AML-193 (cell line): Measurements from ENCODE around the gene AGBL4.

ENCODE experiments used
- DNase-seq, 2 experiments: peaks; one replicate each; lab custom pipeline; 2025; lab: John Stamatoyannopoulos, UW

The AGBL4 gene

GRCh38 chr1:49694251-49694827 is 329.4 kb downstream of the AGBL4 start:
- DNase-seq, result no peak

- DNase-seq, result no peak
These were observed 337.6 kb downstream of the AGBL4 start for GRCh38 chr1:49686107-49686506.

- no peak for DNase-seq
These were observed 346.0 kb downstream of the AGBL4 start for GRCh38 chr1:49677706-49678105.

GRCh38 chr1:49651136-49651535 is 372.6 kb downstream of the AGBL4 start:
- no peak for DNase-seq

GRCh38 chr1:49630156-49630555 is 393.6 kb downstream of the AGBL4 start:
- no peak for DNase-seq

- no peak for DNase-seq
These were observed 396.0 kb downstream of the AGBL4 start for GRCh38 chr1:49627781-49628180.

GRCh38 chr1:49626472-49626871 is 397.3 kb downstream of the AGBL4 start:
- no peak for DNase-seq

GRCh38 chr1:49622877-49623276 is 400.9 kb downstream of the AGBL4 start:
- DNase-seq, result no peak

GRCh38 chr1:49606082-49606481 is 417.7 kb downstream of the AGBL4 start:
- DNase-seq, result no peak

GRCh38 chr1:49597436-49597835 is 426.3 kb downstream of the AGBL4 start:
- no peak for DNase-seq

- DNase-seq, result no peak
These were observed 447.3 kb downstream of the AGBL4 start for GRCh38 chr1:49576327-49576901.

- no peak for DNase-seq
These were observed 467.0 kb downstream of the AGBL4 start for GRCh38 chr1:49556676-49557234.

GRCh38 chr1:49552101-49552500 is 471.7 kb downstream of the AGBL4 start:
- no peak for DNase-seq

- no peak for DNase-seq
These were observed 479.1 kb downstream of the AGBL4 start for GRCh38 chr1:49544615-49545014.

GRCh38 chr1:49541096-49541752 is 482.5 kb downstream of the AGBL4 start:
- DNase-seq, result no peak

GRCh38 chr1:49527606-49528305 is 496.0 kb downstream of the AGBL4 start:
- DNase-seq, result no peak

GRCh38 chr1:49526672-49527071 is 497.1 kb downstream of the AGBL4 start:
- no peak for DNase-seq

- no peak for DNase-seq
These were observed 500.0 kb downstream of the AGBL4 start for GRCh38 chr1:49523764-49524163.

- DNase-seq, result no peak
These were observed 556.8 kb downstream of the AGBL4 start for GRCh38 chr1:49466961-49467360.

- DNase-seq, result no peak
These were observed 558.1 kb downstream of the AGBL4 start for GRCh38 chr1:49465486-49466185.

GRCh38 chr1:49448200-49448599 is 575.6 kb downstream of the AGBL4 start:
- no peak for DNase-seq

GRCh38 chr1:49436865-49437264 is 586.9 kb downstream of the AGBL4 start:
- DNase-seq, result no peak
